Activated CD4-positive, alpha-beta memory T cell treated with anti-CD3 and anti-CD28 coated beads for 36 hours (primary cell): ENCODE measurements around the gene CHST8. TPM values are rescaled to one million over a fixed set of nuclear protein-coding genes. Genes with fewer than 3 reads are reported as not detected.
"Not testable (repeated sequence)": the region's sequence is repeated elsewhere in the genome, so short reads cannot be mapped to it uniquely, and the experiment has no call there.

Experiments used
- CTCF ChIA-PET: fragments of 350-600 bp; sonication (Branson Sonifier 250); formaldehyde crosslinking; loops from one replicate; lab custom pipeline; 2021; ENCODE audit warnings: antibody characterized with exemption, inconsistent platforms; lab: Charles Lee
- POLR2A ChIA-PET: fragments of 350-600 bp; sonication (Branson Sonifier 250); formaldehyde crosslinking; loops from one replicate; lab custom pipeline; 2021; ENCODE audit warnings: antibody characterized with exemption; lab: Charles Lee
- DNase-seq: peaks from one replicate; pipeline ENCODE4 v3.0.0-alpha.2; 2020
- H3K27ac Mint-ChIP-seq: one replicate; pipeline ENCODE4 v1.8.0; 2021; ENCODE audit warnings: mixed read lengths
- H3K27me3 Mint-ChIP-seq: one replicate; pipeline ENCODE4 v1.8.0; 2021; ENCODE audit warnings: mixed read lengths
- H3K36me3 Mint-ChIP-seq: one replicate; pipeline ENCODE4 v1.8.0; 2021; ENCODE audit warnings: mixed read lengths
- H3K4me1 Mint-ChIP-seq: one replicate; pipeline ENCODE4 v1.8.0; 2021; ENCODE audit warnings: low read depth, mixed read lengths
- H3K4me3 Mint-ChIP-seq: one replicate; pipeline ENCODE4 v1.8.0; 2021; ENCODE audit warnings: mild to moderate bottlenecking, mixed read lengths
- H3K9me3 Mint-ChIP-seq: one replicate; pipeline ENCODE4 v1.8.0; 2021; ENCODE audit warnings: mixed read lengths
- intact Hi-C: fragments of 100-400 bp; cut with micrococcal nuclease; formaldehyde crosslinking; loops from one replicate; pipeline ENCODE4 v1.15.1; 2023
- total RNA-seq, 2 experiments: library from RNA; stranded (reverse); gene quantifications; one replicate each; pipeline ENCODE4 v1.2.3, GENCODE V29; 2021

Gene CHST8
- total RNA-seq, 2 experiments from 2014 or later = not detected

GRCh38 chr19:33654840-33655508 is 33.2 kb downstream of the CHST8 start:
- Mint-ChIP-seq H3K36me3 (no peaks in the 10 kb centered on the region), H3K4me1 (peaks cover under 1% of the 10 kb centered on the region), H3K9me3 (no peaks in the 10 kb centered on the region), H3K4me3 (no peak overlapping the region), H3K27me3 (peaks cover 8% of the 10 kb centered on the region), H3K27ac (no peak overlapping the region)
- intact Hi-C loops = no loop called here
- ChIA-PET POLR2A (no interaction called here), CTCF (no interaction called here)
- no peak for DNase-seq

DNA sequence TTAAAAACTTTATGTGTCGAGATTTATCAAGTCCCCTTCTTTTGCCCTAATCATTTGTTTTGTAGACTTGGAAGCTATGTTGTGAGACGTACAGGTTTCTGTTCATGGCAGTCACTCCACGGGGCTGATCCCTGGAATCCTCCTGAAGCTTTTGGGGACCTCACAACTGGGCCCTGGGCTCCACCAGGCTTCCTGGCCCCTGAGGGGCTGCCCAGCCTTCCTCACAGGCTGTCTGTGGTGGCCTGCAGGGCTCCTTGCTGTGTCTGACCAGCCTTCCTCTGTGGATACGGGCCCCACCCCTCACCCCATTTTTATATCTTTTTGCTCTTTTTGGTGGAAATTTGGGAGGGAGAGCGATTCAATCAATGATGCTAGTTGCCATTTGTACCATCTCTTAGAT is 38.1 kb downstream of the CHST8 start:
- Mint-ChIP-seq H3K27me3 (peaks cover 12% of the 10 kb centered on the region), H3K4me1 (no peaks in the 10 kb centered on the region), H3K4me3 (no peak overlapping the region), H3K36me3 (no peaks in the 10 kb centered on the region), H3K27ac (no peak overlapping the region), H3K9me3 (no peaks in the 10 kb centered on the region)
- no peak for DNase-seq
- ChIA-PET CTCF (no interaction called here), POLR2A (no interaction called here)
- intact Hi-C loops = no loop called here

DNA sequence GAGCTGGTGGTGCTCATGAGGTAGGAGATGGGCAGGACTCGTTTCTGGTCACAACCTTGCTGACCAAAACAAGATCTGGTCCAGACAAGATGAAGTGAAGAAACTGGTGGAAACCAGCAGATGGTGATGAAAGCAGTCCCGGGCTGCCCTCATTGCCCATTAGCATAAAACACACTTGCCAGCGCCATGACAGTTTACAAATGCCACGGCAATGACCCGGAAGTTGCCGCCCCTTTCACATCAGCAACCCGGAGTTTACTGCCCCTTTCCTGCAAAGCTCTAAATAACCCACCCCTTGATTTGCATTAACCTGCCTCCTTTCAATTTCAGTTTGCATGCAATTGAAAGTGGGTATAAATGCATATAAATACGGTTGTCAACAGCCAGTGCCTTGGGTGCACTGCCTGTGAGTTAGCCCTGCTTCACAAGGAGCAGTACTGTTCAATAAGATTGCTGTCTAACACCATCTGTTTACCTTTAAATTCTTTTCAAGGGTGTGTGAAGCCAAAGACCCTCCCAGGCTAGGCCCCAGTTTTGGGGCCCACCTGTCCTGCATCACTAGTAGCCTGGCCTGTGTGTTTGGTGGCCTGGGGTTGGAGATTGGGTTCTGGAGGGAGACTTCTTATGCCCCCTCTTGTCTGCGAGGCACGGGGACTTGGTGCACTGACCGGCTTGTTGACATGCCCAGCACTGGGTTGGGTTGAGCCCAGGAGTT is 38.8 kb downstream of the CHST8 start:
- POLR2A ChIA-PET = no interaction called here
- Mint-ChIP-seq H3K4me1 (no peaks in the 10 kb centered on the region), H3K27ac (no peak overlapping the region), H3K27me3 (peaks cover 14% of the 10 kb centered on the region), H3K9me3 (no peaks in the 10 kb centered on the region), H3K4me3 (no peak overlapping the region), H3K36me3 (no peaks in the 10 kb centered on the region)
- DNase-seq = no peak
- intact Hi-C loops = no loop called here
- CTCF ChIA-PET = no interaction called here

DNA sequence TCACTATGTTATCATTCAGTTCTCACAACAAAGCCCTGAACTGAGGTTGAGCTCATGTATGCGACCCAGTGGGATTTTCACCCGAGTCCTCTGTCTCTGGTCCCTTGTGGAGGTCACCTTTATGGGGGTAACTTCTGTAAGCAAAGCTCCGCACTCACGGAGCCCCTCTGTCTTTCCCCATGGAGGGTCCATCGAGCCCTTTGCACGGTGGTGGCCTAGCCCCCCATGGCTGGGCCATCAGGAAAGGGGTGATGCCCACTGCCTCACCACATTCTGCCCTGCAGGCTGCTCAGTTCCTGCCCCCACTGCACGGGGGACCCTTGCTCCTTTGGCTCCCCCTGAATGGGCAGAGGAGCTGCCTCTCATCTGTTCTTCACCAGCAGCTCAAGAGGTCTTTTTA is 39.6 kb downstream of the CHST8 start:
- Mint-ChIP-seq H3K4me3 (no peak overlapping the region), H3K27ac (no peak overlapping the region), H3K36me3 (no peaks in the 10 kb centered on the region), H3K9me3 (no peaks in the 10 kb centered on the region), H3K27me3 (peaks cover 14% of the 10 kb centered on the region), H3K4me1 (no peaks in the 10 kb centered on the region)
- no peak for DNase-seq
- POLR2A ChIA-PET = no interaction called here
- intact Hi-C loops = no loop called here
- CTCF ChIA-PET = no interaction called here

- intact Hi-C loops = no loop called here
- CTCF ChIA-PET = no interaction called here
Measured at GRCh38 chr19:33662391-33663092, 40.8 kb downstream of the CHST8 start.

GRCh38 chr19:33663316-33663715 is 41.6 kb downstream of the CHST8 start:
- CTCF ChIA-PET, H3K27ac Mint-ChIP-seq: not testable (repeated sequence)

More at GRCh38 chr19:33662391-33663092, 40.8 kb downstream of the CHST8 start:
- no peaks in the 10 kb centered on the region for H3K36me3 Mint-ChIP-seq
- no peaks in the 10 kb centered on the region for H3K4me1 Mint-ChIP-seq
- POLR2A ChIA-PET = no interaction called here
- H3K4me3 Mint-ChIP-seq = no peak overlapping the region
- no peak for DNase-seq
- no peaks in the 10 kb centered on the region for H3K9me3 Mint-ChIP-seq
- no peak overlapping the region for H3K27ac Mint-ChIP-seq
- H3K27me3 Mint-ChIP-seq = peaks cover 14% of the 10 kb centered on the region

DNA sequence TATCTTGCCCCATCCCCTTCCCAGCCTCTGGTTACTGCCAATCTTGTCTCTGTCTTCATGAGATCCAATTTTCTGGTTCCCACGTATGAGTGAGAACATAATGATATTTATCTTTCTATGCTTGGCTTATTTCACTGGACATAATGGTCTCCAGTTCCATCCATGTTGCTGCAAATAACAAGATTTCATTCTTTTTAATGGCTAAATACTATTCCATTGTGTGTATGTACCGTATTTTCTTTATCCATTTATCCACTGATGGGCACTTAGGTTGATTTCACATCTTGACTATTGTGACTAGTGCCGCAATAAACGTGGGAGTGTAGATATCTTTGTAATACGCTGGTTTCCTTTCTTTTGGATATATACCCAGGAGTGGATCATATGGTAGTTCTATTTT is 43.0 kb downstream of the CHST8 start:
- no peak overlapping the region for H3K4me3 Mint-ChIP-seq
- no peaks in the 10 kb centered on the region for H3K9me3 Mint-ChIP-seq
- no peaks in the 10 kb centered on the region for H3K36me3 Mint-ChIP-seq
- DNase-seq = no peak
- H3K27ac Mint-ChIP-seq = no peak overlapping the region
- peaks cover 10% of the 10 kb centered on the region for H3K27me3 Mint-ChIP-seq
- ChIA-PET POLR2A (no interaction called here), CTCF (no interaction called here)
- intact Hi-C loops = no loop called here
- H3K4me1 Mint-ChIP-seq = no peaks in the 10 kb centered on the region

More at GRCh38 chr19:33663316-33663715, 41.6 kb downstream of the CHST8 start:
- H3K4me1 Mint-ChIP-seq, DNase-seq, POLR2A ChIA-PET, H3K9me3 Mint-ChIP-seq, intact Hi-C loops, H3K36me3 Mint-ChIP-seq, H3K4me3 Mint-ChIP-seq: not testable (repeated sequence)
- H3K27me3 Mint-ChIP-seq = peaks cover 14% of the 10 kb centered on the region

DNA sequence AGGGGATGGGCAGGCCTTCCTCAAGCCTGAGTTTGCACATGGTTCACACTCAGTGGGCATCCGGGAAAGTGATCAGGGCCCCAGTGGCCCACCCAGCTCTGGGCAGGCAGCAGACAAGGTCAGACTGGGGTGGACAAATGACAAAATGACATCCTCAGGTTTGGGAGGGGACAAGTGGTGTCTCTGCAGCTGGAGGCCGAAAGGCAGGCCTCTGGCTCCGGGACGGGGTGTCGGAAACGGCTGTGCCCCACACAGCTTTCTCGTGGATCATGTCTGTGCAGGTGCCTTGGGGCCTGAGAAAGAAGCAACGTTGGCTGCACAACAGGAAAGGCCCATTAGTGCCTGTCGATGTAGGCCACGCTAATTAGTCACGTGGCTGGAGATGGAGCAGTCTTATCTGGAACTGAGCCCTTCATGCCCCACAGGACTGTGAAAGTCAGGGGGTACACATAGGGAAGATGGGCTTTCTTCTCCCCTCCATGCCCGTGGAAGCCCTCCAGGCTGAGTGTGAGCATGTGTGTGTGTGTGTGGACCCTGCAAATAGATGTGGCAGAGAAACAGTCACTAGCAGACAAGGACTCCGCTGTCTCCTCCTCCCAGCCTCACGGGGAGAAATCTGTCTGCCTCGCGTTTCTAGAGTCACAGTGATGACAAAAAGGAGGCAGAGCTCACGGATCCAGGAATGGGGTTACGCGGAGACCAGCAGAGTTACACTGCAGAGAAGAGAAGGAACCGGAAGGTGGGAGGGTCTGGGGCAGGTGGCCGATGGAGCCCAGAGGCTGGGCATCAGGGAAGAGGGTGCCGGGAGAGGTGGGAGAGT is 44.2 kb downstream of the CHST8 start:
- no peaks in the 10 kb centered on the region for H3K4me1 Mint-ChIP-seq
- peaks cover 3% of the 10 kb centered on the region for H3K27me3 Mint-ChIP-seq
- H3K27ac Mint-ChIP-seq = no peak overlapping the region
- H3K9me3 Mint-ChIP-seq = no peaks in the 10 kb centered on the region
- H3K4me3 Mint-ChIP-seq = no peak overlapping the region
- ChIA-PET CTCF (no interaction called here), POLR2A (no interaction called here)
- DNase-seq = no peak
- H3K36me3 Mint-ChIP-seq = no peaks in the 10 kb centered on the region
- intact Hi-C loops = no loop called here

GRCh38 chr19:33667141-33667650 is 45.4 kb downstream of the CHST8 start:
- no peaks in the 10 kb centered on the region for H3K36me3 Mint-ChIP-seq
- H3K27ac Mint-ChIP-seq = no peak overlapping the region
- no peak for DNase-seq
- peaks cover 5% of the 10 kb centered on the region for H3K27me3 Mint-ChIP-seq
- ChIA-PET CTCF (interaction anchor here (0.6 kb wide), 1 partner anchor 672 kb away, joined by 3 read pairs; no protein-coding TSS in a partner anchor), POLR2A (no interaction called here)
- no peak overlapping the region for H3K4me3 Mint-ChIP-seq
- no peaks in the 10 kb centered on the region for H3K9me3 Mint-ChIP-seq
- intact Hi-C loops = no loop called here
- no peaks in the 10 kb centered on the region for H3K4me1 Mint-ChIP-seq

GRCh38 chr19:33667881-33668280 is 46.1 kb downstream of the CHST8 start:
- CTCF ChIA-PET = interaction anchor here (0.6 kb wide), 1 partner anchor 672 kb away, joined by 3 read pairs; no protein-coding TSS in a partner anchor
- POLR2A ChIA-PET = no interaction called here
- no peaks in the 10 kb centered on the region for H3K9me3 Mint-ChIP-seq
- DNase-seq = no peak
- no peaks in the 10 kb centered on the region for H3K4me1 Mint-ChIP-seq
- no peak overlapping the region for H3K4me3 Mint-ChIP-seq
- no peaks in the 10 kb centered on the region for H3K36me3 Mint-ChIP-seq
- intact Hi-C loops = no loop called here
- peaks cover 11% of the 10 kb centered on the region for H3K27me3 Mint-ChIP-seq
- no peak overlapping the region for H3K27ac Mint-ChIP-seq

GRCh38 chr19:33668968-33669367 is 47.2 kb downstream of the CHST8 start:
- ChIA-PET CTCF (interaction anchor here (0.7 kb wide), 1 partner anchor 109 kb away, joined by 3 read pairs; no protein-coding TSS in a partner anchor), POLR2A (no interaction called here)
- no peak overlapping the region for H3K4me3 Mint-ChIP-seq
- no peaks in the 10 kb centered on the region for H3K36me3 Mint-ChIP-seq
- intact Hi-C loops = no loop called here
- no peak for DNase-seq
- no peaks in the 10 kb centered on the region for H3K4me1 Mint-ChIP-seq
- peaks cover 14% of the 10 kb centered on the region for H3K27me3 Mint-ChIP-seq
- no peaks in the 10 kb centered on the region for H3K9me3 Mint-ChIP-seq
- no peak overlapping the region for H3K27ac Mint-ChIP-seq
